ENCODE measurements around the gene BLOC1S3.
"Not testable (repeated sequence)": the region's sequence is repeated elsewhere in the genome, so short reads cannot be mapped to it uniquely, and the experiment has no call there.

Gene BLOC1S3

DNA sequence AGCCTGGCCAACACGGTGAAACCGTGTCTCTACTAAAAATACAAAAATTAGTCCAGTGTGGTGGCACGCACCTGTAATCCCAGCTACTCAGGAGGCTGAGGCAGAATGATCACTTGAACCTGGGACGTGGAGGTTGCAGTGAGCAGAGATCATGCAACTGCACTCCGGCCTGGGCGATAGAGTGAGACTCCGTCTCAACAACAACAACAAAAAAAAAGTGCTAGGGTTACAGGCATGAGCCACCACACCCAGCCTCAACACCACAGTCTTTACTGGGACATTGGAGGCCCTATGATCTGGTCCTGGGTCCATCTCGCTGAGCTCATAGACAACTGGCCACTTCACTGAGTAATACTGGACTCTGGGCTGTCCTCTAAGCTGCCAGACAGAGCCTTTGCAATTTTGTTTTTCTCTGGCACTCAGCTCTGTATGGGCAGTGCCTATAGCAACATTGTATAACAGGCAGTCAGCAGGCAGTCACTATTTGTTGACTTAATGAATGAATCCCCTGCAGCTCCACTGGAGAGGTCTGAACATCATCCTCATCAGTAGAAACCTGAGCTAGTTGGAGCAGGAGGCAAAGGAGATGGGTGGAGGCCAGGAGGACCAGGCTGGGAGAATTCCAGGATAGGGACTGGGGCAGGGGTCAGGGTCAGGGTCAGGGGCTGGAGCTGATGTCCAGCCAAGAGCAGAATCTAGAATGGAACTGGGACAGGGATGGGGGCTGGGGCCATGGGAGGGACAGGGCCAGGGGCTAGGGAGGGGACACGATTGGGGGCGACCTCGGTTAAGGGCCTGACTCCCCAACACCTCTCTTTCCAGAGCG, 8.1 kb downstream of the BLOC1S3 start:
- no peak for DNase-seq

DNA sequence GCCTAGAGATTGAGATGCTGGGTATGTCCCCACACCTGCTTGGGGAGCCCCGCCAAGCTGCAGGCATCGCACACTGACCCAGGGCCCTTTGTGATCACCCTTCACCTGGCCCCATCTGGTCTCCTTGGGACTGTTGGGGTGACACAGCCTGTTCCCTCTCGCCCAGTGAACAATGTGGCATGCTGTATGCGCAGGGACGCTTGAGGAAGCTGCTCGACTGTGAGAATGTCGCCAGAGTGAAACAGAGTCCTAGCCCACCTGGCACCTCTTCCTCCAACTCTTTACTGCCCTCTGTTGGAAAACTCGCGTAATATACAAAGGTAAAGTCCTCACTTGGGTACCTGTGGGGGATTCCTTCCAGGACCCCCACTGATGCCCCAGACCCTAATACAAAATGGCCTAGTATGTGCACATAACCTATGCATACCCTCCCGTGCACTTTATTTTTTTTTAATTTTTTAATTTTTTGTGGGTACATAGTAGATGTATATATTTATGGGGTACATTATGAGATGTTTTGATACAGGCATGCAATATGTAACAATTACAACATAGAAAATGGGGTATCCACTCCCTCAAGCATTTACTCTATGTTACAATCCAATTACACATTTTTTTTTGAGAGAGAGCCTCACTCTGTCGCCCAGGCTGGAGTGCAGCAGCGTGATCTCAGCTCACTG, 9.0 kb downstream of the BLOC1S3 start:
- peak; percentile 42 for DNase-seq

DNA sequence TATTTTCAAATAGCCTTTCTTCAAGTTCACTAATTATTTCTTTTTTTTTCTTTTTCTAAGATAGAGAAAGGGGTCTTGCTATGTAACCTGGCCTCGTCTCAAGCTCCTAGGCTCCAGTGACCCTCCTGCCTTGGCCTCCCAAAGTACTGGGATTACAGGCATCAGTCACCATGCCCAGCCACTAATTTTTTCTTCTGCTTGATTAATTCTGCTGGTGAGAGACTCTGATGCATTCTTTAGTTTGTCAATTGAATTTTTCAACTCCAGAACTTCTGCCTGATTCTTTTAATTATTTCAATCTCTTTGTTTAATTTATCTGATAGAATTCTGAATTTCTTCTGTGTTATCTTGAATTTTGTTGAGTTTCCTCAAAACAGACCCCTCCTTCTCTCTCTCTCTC, 11.4 kb downstream of the BLOC1S3 start:
- DNase-seq = no peak

DNA sequence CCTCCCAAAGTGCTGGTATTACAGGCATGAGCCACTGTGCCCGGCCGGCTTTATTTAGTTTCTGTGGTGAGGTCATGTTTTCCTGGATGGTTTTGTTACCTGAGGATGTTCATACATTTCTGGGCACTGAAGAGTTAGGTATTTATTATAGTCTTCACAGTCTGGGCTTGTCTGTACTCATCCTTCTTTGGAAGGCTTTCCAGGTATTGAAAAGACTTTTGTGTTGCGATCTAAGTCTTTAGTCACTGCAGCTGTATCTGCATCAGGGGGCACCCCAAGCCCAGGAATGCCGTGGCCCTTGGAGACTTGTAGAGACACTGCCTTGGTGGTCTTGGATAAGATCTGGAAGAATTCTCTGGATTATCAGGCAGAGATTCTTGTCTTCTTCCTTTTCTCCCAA, 12.8 kb downstream of the BLOC1S3 start:
- no peak for DNase-seq

DNA sequence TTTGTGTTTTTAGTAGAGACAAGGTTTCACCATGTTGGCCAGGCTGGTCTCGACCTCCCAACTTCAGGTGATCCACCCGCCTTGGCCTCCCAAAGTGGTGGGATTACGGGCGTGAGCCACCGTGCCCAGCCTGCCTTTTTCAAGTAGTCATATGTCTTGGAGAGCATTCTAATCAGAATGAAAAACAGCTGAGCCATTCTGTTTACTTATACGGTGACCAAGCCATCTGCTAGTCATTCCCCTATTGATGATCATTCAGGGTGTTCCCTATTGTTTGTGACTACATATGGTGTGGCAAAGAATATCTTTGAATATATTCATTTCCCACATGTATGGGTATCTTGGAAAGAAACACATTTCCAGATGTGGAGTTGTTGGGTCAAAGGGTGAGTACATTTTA, 17.2 kb downstream of the BLOC1S3 start:
- no peak for DNase-seq

DNA sequence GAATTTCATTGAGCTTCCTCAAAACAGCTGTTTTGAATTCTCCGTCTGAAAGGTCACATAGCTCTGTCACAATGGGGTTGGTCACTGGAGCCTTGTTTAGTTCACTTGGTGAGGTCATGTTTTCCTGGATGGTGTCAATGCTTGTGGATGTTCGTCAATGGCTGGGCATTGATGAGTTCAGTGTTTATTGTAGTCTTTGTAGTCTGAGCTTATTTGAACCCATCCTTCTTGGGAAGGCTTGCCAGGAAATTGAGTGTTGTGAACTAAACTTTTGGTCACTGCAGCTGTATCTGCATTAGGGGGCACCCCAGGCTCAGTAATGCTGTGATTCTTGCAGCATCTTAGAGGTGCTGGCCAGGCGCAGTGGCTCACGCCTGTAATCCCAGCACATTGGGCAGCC, 22.0 kb downstream of the BLOC1S3 start:
- no peak for DNase-seq

DNA sequence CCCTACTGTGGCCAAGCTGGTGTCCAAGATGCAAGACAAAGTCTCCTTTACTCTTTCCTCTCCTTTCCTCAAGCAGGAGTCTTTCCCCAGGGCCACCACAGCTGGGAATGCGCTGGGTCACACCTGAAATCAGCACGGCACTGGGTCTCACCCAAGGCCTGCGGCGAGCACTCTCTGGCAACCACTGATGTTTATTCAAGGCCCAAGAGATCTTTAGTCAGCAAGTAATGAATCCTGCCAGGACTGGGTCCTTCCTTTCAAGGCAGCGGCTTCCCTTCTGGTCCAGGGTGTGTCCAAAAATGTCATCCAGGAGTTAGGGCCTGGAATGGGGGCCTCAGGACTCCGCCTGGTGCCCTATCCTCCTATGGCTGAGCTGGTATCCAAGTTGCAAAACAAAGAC, 24.1 kb downstream of the BLOC1S3 start:
- no peak for DNase-seq

DNA sequence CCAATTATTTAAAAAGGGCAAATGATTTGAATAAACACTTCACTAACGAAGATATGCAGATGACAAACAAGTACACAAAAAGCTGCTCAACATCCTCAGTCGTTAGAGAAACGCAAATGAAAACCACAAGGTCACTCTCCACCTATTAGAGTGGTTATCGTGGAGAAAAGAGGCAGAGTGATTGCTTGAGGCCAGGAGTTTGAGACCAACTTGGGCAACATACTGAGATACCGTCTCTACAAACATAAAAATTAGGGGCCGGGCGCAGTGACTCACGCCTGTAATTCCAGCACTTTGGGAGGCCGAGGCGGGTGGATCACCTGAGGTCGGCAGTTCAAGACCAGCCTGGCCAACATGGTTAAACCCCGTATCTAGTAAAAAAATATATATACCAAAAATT, 27.2 kb downstream of the BLOC1S3 start:
- DNase-seq = no peak

DNA sequence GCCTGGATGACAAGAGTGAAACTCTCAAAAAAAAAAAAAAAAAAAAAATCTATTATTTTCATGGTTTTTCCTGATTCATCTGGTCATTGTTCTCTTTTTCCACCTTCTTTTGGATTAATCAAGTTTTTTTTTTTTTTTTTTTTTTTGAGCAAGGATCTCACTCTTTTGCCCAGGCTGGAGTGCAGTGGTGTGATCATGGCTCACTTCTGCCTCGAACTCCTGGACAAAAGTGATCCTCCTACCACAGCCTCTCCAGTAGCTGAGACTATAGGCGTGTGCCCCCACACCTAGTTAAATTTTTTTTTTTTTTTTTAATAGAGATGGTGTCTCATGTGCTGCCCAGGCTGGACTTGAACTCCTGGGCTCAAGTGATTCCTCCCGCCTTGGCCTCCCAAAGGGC, 27.7 kb downstream of the BLOC1S3 start:
- no peak for DNase-seq

DNA sequence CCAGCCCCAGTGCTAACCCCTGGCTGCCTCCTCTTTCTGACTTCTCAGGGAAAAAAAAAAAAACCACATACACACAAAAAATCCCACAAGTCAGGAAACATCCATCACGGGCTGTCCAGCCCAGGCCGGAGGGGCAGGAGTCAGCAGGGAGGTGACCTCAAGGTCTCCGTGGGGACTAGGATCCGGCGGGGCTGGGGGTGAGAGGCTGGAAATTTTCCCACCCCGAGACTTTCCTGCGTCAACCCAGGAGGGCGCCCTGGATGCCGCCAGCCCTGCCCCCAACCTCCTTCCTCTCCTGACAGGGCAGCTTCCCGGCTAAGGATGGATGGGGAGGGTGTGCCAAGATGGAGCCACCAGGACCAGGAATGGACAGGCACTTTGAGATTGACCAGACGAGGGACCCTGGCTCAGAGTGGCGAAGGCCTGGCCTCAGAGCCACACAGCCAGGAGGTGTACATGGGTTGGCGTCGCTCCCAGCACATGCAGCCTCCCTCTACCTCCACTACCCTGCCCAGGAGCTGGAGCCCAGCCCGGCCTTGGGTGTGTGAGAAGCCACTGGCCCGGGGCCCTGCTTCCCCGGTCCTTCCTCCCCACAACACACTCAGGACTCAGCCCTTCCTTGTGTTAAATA, 33.3 kb downstream of the BLOC1S3 start:
- no peak for DNase-seq

DNA sequence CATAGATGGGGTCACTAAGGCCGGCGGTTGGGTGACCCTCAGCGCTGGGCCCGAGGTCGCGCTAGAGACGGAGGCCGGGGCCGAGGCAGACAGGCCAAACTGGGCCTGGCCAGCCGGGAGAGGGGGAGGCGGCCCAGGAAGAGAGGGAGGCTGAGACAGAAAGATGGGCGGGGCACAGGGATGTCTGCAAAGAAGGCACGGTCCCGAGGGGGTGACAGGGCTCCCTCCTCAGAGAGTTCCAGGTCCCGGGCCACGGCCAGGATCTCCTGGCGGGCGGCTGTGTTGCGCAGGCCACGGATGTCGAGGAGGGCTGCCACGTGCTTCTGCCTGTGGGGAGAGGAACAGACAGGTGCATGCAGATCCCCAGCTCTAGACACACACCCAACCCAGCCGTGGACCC, 34.4 kb downstream of the BLOC1S3 start:
- no peak for DNase-seq

DNA sequence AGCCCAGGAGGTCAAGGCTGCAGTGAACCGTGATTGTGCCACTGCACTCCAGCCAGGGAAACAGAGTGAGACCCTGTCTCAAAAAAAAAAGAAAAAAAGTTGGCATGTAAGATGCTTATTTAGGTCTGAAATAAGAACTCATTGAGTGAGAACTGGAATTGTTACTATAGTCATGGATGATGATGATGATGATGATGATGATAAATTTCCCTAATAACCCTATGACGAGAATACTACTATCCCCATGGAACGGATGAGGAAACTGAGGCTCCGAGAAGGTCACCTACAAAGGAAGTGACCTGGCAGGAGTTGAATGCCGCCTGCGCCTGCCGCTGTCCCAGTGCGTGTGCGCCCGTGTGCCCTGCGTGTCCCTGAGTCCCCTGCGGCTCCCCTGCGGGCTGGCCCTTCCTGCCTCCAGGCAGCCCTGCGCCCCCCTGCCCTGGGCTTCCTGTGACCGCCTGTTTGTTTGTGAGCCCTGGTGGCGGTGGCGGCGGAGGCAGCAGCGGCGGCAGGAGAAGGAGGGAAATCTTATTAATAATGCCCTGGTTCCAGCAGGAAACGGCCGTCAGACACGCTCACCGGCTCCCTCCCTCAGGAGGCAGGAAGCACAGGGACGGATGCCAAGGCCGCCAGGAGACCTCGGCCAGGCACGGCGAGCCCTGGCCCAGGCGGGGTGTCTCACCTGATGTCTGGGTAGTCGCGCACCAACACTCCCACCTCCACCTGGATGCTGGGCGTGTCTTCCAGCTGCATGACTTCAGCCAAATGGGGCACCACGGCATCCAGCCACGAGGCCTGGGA, 37.0 kb downstream of the BLOC1S3 start:
- DNase-seq = no peak

DNA sequence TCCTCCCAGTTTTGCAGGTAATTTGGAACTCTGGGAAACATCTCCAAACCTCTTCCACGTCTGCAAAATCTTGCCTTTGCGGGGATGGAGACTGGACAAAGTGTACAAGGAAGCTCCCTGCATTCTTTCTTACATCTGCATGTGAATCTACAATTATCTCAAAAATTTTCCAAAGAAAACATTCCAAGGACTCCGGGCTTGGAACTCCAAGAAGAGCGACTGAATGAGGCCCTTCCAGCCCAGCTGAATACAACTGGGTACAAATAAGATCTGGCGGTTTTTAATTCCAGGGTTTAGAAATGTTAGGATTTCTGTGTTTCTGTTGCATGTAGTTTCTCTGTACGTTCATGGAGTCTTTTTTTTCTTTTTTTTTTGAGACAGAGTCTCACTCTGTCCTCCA, 38.1 kb downstream of the BLOC1S3 start:
- no peak for DNase-seq

DNA sequence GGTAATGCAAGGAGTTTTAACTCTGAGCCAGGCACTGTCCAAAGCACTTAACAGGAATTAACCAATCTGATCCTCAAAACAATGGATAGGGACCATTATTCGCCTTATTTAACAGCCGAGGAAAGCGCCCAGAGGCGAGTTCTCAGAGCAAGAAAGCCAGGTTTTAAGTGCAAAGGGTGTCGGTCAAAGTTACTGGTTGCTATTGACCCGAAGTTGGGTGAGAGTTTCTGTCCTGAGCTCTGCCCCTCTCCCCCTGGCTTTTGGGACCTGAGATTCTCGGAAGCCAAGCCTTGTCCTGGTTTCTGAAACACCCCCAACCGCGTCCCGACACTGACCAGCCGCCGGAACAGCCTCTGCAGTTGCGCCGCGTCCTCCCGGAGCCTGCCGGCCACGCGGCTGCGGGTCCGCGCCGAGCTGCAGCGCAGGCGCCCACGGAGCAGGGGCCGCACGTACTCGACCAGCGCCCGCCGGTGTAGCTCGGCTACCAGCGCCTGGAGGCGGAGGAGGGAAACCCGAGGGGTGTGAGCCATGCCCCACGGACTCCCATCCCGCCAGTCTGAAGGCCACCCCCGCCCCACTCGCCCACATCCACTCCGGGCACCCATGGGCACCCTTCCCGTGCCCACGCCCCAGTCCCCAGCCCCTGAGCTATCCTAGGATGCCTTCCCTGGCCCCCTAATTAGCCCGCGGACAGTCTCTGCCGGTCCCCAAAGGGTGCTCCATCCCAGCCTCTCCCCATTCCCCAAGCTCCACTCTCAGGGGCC, 38.8 kb downstream of the BLOC1S3 start:
- DNase-seq = no peak

DNA sequence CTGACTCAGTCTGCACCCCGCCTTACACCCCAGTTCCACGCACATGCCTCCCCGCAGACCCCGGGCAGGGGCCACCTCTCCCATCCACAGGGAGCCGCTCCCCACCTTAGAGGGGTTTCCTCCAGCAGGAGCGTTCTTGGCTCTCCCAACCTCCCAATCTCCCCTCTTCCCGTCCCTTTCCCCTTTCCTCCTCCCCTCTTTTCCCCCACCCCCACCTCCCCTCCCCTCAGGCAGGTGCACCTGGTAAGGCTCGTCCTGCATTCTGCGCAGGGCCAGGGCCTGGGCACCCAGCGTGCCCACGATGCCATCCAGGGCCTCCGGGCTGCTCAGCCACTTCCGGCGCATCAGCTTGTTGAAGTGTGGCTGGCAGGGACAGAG, 39.4 kb downstream of the BLOC1S3 start:
- DNase-seq = no peak

DNA sequence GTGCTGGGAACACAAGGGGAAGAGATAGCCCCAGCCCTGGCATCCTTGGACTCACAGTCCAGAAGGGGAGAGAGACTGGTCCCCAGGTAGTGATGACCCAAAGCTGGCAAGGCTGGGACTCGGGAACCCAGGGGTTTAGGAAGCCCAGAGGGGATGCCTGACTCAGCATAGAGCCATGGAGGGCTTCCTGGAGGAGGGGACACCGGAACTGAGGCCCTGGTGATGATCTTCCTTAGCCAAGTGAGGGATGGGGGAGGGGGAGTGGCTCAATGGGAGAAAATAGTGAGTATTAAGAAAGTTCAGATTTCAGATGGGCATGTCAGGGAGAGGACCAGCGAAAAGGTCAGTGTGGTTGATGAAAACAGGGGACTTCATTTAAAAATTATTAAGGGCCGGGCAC, 39.8 kb downstream of the BLOC1S3 start:
- no peak for DNase-seq

DNA sequence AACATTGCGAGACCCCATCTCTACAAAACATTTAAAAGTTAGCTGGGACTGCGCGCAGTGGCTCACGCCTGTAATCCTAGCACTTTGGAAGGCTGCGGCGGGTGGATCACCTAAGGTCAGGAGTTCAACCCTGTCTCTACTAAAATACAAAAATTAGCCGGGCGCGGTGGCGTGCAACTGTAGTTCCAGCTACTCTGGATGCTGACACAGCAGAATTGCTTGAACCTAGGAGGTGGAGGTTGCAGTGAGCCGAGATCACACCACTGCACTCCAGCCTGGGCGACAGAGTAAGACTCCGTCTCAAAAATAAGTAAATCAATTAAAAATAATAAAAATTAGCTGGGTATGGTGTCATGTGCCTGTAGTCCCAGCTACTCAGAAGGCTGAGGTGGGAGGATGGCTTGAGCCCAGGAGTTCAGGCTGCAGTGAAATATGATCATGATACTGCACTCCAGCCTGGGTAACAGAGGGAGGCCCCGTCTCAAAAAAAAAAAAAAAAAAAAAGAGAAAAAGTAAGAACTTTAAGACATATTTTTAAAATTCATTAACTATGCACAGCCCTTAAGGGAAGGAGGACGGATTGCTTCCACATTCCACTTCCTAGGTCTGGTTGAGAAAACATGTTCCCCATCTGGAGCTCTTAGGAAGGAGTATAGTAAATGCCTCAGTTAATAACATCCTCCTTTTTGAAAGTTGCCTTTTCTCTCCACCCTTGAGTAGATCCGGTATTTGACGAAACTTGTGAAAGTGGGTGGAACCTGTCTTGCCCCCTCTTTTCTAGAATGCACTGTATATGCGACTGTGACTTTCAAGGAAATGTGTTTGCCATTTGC, 40.5 kb downstream of the BLOC1S3 start:
- no peak for DNase-seq

DNA sequence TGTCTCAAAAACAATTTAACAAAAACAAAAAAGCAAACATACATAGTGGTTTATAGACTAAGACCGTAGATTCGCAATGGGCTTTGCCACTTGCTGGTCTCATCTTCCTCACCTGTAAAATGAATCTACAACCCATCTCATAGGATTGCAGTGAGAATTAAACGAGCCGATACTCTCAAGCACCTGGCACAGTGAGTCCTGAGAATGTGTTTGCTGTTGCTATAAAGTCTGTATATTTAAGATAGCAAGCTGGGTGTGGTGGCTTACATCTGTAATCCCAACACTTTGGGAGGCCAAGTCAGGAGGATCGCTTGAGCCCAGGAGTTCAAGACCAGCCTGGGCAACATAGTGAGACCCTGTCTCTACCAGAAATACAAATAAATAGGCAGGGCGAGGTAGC, 44.1 kb downstream of the BLOC1S3 start:
- DNase-seq = no peak

DNA sequence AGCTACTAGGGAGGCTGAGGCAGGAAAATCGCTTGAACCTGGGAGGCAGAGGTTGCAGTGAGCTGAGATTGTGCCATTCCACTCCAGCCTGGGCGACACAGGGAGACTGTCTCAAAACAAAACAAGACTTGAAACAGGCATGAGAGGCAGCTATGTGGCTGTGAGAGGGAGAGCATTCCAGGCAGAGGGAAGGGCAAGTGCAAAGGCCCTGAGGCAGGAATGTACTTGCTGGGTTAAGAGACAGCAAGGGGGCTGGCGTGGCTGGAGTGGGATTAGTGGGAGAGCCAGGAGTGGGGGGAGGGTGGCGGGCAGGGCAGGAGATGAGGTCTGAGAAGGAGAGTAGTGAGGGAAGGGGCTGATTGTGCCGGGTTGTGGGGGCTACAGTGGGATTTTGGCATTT, 45.3 kb downstream of the BLOC1S3 start:
- DNase-seq = no peak

DNA sequence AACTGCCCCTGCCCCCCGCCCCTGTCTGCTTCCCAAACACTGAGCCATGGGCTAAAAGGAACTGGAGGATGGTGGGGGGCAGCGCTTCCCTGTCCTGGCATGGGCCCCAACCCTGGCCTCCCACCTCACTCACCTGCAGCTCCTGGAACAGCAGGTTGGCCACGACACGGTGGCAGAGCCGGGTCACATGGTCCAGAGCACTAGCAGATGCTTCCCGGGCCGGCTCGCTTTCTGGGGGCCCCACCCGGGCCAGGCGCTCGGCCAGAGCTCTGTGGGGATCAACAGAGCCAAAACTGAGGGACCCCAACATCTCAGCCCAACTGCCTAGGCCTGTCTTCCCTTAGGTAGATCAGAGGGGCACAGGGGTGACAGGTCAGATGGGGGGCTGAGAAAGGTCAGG, 46.1 kb downstream of the BLOC1S3 start:
- DNase-seq = no peak

DNA sequence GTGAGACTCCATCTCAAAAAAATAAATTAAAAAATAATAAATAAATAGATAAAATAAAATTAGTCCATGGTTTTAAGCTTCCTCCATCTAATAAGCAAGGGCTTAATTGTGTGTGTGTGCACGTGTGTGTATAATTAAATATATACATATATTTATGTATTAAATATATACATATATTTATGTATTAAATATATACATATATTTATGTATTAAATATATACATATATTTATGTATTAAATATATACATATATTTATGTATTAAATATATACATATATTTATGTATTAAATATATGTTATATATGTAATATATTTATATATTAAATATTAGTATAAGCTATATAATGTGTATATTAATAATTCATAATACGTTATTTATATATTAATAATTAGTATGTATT, 50.5 kb downstream of the BLOC1S3 start:
- not testable (repeated sequence) for DNase-seq

All from CD4-positive, alpha-beta T cell treated with Interleukin-6 for 4 hours (primary cell).